HL-60/S4 treated with retinoic acid at 250 ng/mL for 4 days and 3 days (cell line): ENCODE data around the gene ADGRD1.

Source experiments
- in situ Hi-C: fragments of 300-500 bp; cut with MboI; formaldehyde crosslinking; loops from 2 replicates; pipeline ENCODE4 v1.7.0; 2022; ENCODE audit warnings: low sequenced_read_pairs

Gene ADGRD1

DNA sequence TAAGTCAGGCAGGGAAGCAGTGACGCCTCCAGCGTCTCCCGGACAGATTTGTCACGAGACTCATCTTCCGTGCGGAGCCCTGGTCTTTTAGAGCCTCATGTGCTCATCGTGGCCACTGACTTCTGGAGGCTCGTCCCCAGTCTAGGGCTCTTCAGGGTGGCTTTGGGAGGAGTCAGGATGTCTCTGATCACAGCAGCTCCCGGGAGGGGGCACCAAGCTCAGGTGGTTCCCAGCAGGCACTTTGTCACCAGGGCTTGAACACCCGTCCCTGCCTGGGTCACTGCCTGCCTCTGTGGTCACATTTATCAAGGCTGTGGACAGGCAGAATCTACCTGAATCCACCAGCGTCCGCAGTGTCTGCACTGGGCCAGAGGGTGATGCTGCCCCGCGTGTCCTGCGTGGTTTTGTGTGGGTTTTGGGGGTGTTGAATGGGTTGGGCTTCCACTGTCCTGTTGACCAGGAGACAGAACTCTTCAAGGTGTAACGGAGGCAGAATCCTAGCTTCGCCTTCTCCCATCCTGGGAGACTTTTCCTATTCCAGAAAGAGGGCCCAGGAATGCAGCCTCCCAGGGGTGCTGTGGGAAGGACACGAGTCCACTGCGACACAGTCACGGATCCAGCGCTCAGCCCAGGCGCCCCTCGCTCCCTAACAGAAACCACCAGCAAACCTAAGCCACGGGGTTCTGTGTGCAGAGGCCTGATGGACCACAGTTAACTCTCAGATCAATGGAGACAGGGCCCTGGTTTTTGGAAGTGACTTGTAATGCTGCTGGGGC is 132.3 kb downstream of the ADGRD1 start:
- in situ Hi-C loops = no loop called here

DNA sequence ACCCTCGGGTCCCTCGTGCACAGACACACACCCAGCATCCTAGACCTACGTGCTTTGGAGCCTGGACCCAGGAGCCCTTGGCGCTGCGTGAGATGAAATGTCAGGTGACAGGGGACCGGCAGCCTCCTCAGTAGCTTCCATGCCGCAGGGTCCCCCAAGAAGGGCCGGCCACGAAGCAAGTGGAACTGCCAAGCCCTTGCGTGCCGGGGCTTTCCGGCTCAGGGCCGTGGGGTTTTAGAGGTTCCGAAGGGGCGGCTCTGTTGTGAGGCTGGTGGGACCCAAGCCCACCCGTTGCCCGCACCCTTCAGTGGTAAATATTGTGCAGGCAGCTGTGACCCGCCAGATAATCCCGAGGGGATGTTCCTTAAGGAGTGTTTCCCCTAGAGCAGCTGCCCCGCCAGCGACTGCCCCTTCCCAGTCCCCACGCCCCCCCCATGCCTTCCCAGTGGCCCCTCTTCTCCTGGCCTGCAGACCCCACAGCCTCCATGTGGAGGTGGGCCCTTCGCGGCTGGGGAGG is 133.7 kb downstream of the ADGRD1 start:
- in situ Hi-C loops = no loop called here

DNA sequence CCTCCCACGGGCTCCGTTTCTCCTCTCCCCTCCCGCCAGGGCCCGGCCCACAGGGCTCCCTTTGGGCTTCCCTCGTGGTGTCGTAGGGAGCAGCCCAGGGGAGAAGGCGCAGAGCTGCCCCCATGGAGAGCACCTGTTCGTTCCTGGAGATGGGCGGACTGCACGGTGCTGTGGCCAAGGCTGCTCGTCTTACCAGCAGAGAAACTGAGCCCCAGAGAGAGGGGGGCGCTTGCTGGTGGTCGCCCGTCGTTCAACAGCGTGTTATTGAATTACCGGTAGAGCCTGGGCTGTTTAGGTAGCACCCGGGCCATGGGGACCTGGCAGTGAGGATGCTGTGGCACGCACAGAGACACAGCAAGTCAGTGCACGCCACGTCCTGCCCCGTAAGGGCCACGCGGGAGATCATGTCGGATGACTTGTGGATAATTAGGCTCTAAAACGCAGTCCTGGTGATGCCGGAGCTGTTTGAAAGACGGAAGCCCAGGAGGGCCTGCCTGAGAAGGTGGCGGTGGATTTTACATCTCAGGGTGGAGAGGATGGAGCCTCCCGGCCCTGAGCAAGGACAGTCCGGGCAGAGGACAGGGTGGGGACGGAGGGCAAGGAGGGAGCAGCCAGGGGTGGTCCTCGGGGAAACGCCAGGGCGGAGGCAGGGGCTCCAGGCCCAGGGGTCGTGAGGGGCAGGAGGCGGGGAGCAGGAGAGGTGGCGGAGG is 134.4 kb downstream of the ADGRD1 start:
- in situ Hi-C loops = no loop called here

DNA sequence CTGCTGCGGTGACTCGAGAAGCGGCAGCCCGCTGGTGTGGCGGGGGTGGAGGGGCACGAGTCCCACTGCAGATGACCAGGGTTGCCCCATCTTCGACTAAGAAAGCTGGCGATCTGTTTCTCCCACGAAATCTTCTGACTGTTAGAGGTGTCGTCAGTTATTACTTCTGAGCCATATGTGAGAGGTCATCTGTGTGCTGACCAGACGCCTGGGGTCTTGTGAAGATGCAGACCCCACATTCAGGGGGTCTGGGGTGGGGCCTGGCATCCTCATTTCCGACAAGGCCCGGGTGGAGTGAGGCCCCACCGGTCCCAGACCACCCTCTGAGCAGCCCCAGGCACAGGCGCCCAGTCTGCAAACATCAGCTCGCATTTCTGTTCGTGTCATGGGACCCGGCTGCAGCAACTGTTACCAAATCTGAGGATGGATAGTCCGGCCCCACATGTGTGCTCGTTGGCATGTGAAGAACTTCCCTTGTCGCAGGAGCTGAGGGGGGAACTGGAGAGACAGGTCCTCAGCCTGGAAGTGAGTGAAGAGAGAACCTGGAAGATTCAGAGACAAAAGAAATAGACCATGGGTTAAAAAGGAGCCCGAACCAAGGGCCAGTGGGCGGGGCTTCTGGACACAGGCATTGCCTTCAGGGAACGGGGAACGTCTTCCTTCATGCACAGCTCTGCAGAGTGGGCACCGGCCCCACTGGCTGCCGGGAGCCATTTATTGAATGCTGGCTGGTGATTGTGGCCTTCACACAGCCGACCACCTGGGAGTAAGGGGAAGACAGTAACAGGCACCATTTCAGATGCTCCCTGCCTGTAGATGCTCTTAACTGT is 135.2 kb downstream of the ADGRD1 start:
- in situ Hi-C loops = no loop called here

DNA sequence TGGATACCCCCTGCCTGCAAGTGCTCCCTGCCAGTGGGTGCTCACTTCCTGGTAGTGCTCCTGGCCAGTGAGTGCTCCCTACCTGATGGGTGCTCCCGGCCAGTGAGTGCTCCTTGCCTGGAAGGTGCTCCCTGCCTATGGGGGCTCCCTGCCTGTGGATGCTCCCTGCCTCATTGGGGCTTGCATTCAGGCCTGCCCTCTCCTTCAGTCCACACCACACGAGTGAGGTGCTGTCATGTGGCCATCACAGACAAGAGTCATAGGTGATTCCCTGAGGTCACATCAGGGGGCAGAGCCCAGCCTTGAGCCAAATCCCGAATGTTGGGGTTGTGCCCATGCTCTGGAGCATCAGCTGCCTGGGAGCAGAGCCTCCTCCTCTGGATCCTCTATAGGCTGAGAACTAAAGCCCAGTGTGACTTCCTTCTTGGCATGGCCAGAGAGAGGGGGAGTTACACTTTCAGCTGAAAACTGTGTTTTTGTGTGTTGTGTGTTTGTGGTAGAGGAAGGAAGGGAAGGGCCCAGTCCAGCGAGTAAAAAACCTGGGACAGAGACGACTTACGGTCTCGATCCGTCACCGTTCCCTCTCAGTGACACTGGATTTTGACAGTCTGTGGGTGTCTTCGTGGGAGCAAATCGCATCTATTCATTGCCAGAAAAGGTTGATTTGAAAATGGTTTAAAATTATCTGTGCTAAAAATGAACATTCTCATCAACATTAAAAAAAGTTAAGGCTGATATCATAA is 136.0 kb downstream of the ADGRD1 start:
- in situ Hi-C loops = no loop called here

DNA sequence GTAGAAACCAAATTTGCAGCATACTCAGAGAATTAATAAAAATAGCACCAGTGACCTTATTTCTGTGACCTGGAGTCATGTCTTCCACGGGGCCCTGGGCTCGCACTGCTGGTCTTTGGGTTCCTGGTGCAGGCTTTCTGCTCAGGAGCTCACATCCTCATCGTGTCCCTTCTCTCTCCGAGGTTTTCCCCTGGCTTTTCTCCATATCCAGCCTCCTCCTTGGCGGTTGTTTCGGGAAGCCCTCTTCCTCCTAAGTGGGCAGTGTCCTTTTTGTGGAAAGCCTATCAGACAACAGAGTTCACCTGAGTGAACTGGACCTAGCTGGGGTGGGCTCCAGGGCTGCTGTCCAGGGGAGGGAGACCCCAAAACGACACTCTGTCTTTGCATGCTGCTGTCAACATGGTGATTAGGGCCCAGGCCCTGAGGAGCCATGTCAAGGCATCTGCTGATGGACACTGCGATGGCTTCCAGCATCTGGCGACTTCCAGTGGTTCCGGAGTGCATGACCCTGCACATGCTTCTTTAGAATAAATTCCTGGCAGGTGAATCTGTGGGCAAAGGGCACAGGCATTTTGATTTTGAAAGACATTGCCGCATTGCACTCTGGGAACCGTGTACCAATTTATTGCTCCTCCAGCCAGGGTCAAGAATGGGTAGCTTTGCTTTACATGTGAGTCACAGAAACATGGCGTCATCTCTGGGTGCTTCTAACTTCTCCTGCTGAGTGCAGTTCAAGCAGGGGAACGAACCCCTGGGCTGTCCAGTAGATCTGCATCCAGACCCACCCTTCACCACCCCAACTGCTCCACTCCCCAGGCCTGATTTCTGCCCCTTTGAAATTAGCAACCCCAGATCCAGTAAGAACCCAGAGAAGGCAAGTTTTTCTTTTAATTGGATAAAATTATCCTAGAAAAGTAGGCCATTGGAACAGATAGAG is 136.8 kb downstream of the ADGRD1 start:
- in situ Hi-C loops = no loop called here

DNA sequence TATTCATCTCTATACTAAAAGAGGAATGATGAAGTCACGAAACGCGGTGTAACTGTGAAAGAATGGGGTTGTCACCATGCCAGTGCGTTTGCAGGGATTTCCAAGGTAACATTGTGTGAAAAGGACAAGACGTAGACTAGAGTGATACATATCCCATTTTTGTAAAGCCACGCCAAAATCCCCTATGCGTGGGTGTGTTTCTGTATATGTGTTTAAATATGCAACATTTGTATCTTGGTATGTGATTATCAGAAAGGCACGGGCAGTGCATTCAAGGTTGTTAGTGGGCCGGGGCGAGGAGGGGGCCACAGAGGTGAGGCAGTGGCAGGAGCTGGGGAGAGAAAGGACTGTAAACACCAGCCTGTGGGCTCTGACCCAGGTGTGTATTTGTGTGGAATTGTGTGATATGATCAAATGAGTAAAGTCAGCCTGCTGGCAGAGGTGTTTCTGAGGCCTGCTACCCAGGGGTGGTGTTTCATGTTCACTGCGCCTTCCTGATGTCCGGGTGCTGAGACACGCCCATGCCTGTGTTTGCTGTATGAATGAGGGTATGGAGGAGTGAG is 137.8 kb downstream of the ADGRD1 start:
- in situ Hi-C loops = no loop called here

DNA sequence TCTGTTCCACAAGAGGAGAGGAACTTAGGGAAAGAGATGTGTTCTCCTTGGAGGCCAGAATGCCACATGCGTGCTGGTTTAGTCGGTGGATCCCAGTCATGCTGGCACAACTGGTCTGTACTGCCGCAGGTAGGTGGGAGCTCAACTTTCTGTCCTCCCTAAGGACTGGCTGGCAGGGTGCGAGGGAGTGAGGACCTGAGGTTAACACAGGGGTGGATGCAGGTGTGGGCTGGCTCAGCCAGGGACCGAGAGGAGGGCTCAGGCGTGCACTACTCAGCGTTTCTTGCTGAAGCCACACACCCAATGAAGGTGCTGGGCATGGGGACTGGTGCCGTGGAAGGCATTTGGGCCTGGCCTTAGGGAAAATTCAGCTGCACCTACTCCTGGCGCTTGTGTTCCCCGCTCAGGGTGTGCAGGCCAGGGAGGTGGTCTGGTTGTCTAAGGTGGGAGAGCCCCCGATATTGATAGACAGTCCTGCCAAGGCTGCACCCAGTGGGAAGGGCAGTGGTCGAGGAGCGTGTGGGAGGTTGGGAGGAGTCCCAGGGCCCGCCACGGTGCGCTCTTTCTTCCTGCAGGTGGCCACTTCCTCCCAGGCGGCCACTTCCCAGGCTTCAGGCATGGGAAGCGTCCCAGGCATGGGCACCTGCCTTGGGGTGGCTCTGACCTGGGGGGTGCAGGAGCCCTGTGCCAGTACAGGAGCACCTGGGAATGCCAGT is 138.4 kb downstream of the ADGRD1 start:
- in situ Hi-C loops = no loop called here

DNA sequence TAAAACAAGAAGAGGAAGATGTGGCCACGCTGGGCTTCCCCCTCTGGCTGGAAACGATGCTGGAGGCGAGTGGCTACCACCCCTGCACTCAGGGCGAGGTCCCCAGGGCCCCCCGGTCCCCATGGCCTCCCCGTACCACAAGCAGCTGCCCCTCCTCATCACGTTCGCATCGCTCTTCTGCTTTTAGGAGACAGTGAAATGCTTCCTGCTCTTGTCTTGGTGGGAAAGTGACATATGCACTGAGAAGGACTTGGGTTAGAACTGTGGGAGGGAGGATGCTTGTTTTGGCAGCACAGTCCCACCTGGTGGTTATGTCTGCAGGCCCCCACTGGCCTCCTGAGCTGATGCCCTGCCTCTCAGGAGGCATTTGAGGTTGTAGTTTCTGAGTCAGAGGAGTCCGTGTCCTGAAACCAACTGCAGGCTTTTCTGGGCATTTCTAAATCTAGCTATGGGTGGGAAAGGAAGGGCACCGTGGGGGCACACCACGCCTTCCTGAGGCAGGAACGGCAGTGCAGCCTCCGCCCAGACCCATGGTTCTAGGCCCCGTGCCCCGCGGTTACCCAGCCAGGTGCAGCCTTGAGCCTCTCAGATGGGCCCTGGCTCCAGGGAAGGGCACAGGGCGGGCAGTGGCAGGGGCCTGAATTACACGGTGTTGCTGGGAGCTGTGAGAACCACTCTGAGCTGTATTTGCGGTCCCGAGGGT is 139.3 kb downstream of the ADGRD1 start:
- in situ Hi-C loops = no loop called here

DNA sequence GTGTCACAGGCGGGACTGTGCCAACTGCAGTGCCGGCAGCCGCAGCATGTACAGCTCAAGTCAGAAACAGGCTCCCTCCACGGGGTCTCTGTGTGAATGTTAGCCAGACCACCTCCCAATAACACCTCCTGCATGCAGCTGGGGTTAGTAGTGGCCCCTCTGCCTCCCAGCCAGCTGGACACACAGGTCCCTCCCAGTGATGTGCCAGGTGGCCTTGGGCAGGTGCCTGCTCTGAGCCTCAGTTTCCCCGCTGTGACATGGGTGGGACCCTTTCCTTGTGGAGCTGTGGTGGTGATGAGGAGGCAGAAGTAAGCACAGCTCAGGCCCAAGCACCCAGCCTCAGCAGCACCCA is 139.9 kb downstream of the ADGRD1 start:
- in situ Hi-C loops = no loop called here

DNA sequence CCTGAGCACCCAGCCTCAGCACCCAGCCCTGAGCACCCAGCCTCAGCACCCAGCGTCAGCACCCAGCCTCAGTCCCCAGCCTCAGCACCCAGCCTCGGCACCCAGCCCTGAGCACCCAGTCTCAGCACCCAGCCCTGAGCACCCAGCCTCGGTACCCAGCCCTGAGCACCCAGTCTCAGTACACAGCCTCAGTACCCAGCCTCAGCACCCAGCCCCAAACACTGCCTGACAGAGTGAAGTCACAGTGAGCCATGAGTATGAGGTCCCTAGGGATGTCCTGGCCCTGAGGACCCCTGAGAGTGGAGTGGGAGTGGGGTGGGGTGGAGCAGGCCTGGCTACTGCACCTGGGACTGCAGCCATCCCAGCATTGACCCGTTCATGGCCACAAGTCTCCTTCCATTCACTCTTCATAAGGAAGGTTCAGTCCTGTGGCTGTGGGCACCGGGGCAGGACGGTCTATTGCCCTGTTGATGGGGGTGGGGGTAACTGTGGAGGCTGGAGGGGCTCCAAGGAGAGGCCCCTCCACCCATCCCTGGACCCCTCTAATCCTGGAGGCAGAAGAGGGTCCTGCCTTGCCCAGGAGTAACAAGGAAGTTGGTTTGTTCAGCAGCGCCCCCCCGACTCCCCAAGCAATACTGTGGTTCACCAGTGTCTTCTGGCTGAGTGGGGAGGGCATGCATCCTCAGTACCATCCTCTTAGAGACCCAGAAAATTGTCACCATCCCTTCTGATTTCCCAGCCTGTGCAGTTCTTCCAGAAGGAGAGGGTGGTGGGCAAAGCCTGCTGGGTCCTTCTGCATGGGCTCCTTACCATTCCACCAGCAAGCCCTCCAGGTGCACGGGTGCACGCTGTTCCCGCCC is 140.5 kb downstream of the ADGRD1 start:
- in situ Hi-C loops = no loop called here

DNA sequence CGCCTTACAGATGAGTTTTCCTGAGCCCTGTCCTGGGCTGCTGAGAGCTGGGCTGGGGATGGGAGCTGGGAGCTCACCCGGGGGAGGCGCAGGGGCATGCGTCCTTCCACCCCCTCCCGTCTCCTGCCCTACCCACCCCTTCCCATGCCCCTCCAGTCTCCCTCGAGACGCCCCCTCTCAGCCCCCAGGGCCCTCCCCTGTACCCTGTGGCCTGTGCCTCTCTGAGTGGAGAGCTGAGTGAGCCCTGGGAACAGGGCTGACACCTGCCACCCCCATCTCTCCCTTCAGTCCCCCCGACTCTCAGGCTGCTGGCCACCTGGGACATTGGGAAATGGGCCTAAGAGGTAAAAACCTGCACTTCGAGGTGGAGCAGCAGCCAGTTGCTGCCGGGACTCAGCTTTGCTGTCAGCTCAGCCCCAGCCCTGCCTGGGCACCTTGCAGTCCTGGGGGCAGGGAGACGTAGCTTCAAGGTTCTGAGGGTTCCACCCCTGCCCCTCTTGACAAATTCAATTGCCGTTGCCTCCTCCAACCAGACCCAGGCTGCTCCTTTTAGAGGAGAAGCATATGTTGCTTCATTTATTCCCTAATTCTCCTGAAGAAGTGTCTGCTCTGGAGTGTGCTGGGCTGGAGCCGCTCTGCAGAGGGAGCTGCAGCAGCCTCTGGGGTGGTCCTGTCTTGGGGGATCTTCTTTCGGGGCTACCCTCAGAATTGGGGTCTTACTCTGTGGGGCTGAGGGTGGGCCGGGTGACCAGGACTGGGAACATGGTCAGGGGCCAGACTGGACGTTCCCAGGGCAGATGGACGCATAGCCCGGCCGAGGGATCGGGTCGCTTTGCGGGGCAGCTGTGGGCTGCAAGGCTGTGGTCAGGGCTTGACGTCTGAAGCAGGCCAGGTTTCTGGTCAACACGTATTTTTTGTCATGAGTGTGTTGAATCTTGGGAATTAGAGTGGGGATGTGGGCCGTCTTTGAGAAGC is 141.4 kb downstream of the ADGRD1 start:
- in situ Hi-C loops = no loop called here

DNA sequence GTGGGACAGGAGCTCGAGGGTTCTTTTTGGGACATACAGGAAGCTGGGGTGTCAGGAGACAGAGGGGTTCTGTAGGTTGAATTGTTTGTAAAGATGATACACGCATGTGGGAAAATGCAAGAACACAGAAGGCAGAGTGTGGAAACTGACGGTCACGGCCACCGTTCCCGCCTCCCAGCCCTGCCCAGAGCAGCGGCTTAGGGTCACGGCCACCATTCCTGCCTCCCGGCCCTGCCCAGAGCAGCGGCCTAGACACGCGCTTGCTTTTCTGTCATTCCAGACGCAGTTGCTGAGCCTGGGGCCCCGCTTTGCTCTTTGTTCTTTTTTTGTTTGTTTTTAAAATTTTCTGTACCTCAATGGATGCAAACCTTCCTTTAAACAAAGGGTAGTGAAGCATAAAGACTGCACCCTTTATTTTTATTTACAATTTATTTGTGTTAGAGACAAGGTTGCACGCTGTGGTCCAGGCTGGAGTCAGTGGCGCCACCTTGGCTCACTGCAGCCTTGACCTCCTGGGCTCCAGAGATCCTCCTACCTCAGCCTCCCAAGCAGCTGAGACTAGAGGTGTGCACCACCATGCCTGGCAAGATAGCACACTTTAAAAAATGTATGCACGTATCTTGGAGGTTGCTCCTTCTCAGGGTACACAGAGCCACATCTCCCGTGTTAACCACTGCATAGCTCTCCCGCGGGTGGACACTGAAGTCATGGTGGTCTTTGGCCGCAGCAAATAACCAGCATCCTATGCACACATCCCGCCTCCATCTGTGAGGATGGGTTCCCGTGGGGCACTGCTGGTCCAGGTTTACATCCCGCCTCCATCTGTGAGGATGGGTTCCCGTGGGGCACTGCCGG is 142.3 kb downstream of the ADGRD1 start:
- in situ Hi-C loops = no loop called here

DNA sequence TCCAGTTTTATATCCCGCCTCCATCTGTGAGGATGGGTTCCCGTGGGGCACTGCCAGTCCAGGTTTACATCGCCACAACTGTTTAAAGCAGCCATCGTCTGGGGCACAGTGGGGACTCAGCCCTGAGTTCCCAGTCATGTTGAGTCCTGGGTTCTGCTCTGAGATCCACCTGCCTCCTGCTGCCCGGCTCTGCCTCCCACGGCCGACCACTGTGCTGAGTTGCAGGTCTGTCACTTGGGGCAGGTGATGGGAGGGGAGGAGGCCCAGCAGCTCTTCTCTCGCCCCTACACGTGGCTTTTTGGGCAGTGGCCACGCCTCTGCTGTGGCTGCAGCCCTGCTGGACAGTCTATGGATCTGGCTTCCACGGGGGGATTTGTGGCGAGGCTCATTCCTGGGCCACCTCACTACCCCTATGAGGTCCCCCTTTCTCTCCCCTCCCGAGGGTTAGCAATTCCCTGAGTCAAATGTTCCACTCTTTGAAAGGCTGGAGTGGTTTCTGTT is 143.0 kb downstream of the ADGRD1 start:
- in situ Hi-C loops = no loop called here
